Measurements from ENCODE around the gene TRPM2.

Gene TRPM2

DNA sequence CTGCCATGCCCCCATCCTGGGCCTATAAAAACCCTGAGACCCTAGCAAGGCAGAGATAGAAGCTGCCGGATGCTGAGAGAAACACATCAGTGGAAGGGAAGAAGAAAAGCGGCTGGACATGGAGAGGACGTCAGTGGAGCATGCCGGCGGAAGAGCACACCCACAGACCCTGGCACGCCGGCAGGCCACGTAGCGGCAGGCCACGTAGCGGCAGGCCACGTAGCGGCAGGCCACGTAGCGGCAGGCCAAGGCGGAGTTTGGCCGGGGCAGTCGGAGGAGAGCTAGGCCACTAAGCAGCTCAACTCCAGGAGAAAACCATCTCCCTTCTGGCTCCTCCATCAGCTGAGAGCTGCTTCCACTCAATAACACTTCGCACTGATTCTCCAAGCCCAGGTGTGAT, 137.0 kb downstream of the TRPM2 start:
- Mint-ChIP-seq H3K27ac (no peak overlapping the region), H3K4me1 (peaks cover 3% of the 10 kb centered on the region), H3K27me3 (ENCODE audit: low read depth, poor library complexity) (peaks cover 7% of the 10 kb centered on the region), H3K9me3 (peaks cover 52% of the 10 kb centered on the region), H3K4me3 (no peak overlapping the region), H3K36me3 (ENCODE audit: low read depth) (peaks cover 36% of the 10 kb centered on the region)
- DNase-seq, result no peak
- TF ChIP-seq, protein P1, sequence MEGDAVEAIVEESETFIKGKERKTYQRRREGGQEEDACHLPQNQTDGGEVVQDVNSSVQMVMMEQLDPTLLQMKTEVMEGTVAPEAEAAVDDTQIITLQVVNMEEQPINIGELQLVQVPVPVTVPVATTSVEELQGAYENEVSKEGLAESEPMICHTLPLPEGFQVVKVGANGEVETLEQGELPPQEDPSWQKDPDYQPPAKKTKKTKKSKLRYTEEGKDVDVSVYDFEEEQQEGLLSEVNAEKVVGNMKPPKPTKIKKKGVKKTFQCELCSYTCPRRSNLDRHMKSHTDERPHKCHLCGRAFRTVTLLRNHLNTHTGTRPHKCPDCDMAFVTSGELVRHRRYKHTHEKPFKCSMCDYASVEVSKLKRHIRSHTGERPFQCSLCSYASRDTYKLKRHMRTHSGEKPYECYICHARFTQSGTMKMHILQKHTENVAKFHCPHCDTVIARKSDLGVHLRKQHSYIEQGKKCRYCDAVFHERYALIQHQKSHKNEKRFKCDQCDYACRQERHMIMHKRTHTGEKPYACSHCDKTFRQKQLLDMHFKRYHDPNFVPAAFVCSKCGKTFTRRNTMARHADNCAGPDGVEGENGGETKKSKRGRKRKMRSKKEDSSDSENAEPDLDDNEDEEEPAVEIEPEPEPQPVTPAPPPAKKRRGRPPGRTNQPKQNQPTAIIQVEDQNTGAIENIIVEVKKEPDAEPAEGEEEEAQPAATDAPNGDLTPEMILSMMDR (IDR thresholded peaks at IDR 0.05), result no peak

DNA sequence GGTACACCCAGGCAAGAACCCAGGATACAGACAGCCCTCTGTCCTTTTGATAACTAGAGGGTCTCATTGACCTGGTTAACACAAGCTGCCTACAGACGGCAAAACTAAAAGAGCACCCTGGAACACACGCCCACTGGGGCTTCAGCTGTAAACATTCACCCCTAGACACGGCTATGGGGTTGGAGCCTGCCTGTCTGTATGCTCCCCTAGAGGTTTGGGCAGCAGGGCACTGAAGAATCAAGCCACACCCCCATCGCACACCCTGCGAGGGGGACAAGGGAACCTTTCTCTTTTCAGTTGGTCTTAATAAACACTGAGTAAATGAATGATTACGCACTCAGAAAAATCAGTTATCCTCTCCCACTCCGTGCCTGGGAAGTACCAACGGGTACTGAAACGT, 137.4 kb downstream of the TRPM2 start:
- Mint-ChIP-seq H3K27ac (no peak overlapping the region), H3K36me3 (ENCODE audit: low read depth) (peaks cover 40% of the 10 kb centered on the region), H3K4me3 (no peak overlapping the region)

More for the DNA sequence above, 137.4 kb downstream of the TRPM2 start:
- Mint-ChIP-seq H3K4me1 (peaks cover 7% of the 10 kb centered on the region), H3K9me3 (peaks cover 54% of the 10 kb centered on the region), H3K27me3 (ENCODE audit: low read depth, poor library complexity) (peaks cover 8% of the 10 kb centered on the region)
- TF ChIP-seq, protein P1 (IDR thresholded peaks at IDR 0.05), result no peak
- no peak for DNase-seq

Measured in nephron progenitor cell (in vitro differentiated cells).